ENCODE data around the gene FGFR2.

FGFR2 gene

DNA sequence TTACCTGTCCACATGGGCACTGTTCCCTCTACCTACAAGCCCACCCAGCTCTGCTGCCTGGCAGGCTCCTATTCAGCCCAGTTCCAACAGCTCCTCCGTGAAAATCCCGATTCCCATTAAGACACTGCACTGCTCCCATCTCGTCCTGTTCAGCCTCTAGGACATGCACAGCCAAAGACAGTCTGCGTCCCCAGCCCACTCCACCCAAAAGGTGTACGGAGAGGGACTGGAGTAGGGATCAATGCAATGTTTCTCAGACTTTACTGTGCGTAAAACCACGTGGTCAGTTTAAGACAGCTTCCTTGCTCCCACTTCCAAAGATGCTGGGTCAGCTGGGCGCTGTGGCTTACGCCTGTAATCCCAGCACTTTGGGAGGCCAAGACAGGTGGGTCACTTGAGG lies 19.9 kb downstream of the FGFR2 start:
- H3K27ac ChIP-seq: no peak overlapping the region
- no peak for DNase-seq (ENCODE audit: low spot score)
- TF ChIP-seq, protein P1, sequence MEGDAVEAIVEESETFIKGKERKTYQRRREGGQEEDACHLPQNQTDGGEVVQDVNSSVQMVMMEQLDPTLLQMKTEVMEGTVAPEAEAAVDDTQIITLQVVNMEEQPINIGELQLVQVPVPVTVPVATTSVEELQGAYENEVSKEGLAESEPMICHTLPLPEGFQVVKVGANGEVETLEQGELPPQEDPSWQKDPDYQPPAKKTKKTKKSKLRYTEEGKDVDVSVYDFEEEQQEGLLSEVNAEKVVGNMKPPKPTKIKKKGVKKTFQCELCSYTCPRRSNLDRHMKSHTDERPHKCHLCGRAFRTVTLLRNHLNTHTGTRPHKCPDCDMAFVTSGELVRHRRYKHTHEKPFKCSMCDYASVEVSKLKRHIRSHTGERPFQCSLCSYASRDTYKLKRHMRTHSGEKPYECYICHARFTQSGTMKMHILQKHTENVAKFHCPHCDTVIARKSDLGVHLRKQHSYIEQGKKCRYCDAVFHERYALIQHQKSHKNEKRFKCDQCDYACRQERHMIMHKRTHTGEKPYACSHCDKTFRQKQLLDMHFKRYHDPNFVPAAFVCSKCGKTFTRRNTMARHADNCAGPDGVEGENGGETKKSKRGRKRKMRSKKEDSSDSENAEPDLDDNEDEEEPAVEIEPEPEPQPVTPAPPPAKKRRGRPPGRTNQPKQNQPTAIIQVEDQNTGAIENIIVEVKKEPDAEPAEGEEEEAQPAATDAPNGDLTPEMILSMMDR (IDR thresholded peaks at IDR 0.05): no peak
- H3K4me3 ChIP-seq: no peak overlapping the region

DNA sequence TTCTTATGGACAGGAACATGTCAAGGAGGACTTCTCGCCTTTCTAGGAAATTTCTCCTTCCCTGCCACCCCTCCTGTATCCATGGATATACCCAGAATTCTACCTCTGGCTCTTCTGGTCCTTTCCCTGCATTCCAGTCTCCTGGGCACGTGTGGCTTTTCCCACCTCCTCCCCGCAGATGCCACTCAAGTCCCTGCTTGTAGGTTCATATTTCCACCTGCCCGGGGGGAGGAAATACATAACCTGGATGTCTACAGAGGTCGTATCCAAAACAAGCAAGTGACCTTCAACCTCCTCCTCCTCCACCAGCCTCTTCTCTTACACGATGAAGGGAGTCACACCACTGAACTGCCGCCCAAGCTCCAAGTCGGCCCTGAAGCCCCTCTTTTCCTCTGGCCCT lies 20.7 kb downstream of the FGFR2 start:
- H3K4me3 ChIP-seq: no peak overlapping the region
- TF ChIP-seq, protein P1 (IDR thresholded peaks at IDR 0.05): no peak
- DNase-seq (ENCODE audit: low spot score): no peak
- no peak overlapping the region for H3K27ac ChIP-seq

DNA sequence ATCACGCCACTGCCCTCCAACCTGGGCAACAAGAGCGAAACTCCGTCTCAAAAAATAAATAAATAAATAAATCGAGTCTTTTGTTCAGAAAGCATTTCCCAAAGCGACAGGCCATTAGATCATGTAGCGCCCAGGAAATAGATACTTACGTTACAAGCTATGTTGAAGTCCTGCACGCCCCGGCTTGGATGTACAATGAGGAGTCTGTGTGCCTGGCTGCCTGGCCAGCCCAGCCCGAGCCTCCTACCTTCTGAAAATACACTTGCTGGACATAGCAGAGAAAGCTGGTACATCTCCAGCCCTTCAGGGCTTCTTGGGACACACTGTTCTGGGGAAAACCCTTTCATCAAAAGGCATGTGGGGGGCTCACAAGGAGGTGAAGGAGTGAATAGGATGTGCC lies 22.1 kb downstream of the FGFR2 start:
- TF ChIP-seq, protein P1 (IDR thresholded peaks at IDR 0.05): no peak
- no peak for DNase-seq (ENCODE audit: low spot score)
- H3K27ac ChIP-seq: no peak overlapping the region
- no peak overlapping the region for H3K4me3 ChIP-seq

DNA sequence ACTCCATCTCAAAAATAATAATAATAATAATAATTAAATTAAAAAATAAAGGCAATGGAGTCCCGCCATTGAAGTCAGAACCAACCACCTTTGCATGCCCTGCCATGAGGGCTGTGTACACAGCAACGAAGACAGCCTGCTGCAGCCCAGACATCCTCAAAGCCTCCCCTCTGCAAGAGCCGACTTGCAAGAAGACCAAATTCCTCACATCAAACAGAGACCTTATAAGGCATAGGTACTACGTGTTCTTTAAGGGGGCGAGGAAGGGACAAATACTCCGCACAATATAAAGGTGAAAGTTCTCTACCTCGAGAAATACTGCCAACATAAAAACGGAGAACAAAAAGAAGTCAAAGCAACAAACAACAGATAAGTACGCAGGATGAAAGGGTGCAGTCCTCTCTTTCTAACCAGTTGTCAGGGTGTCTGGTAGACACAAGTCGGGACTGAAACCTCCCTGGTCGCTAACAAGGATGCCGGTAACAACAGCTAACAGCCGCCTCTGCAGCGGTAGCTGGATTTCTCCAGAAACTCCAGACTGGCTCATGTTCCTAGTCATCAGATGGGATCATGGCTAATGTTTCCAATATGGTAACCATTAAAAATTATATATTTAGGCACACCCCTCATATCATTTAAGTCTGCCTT lies 23.6 kb downstream of the FGFR2 start:
- DNase-seq (ENCODE audit: low spot score): no peak
- TF ChIP-seq, protein P1 (IDR thresholded peaks at IDR 0.05): no peak

DNA sequence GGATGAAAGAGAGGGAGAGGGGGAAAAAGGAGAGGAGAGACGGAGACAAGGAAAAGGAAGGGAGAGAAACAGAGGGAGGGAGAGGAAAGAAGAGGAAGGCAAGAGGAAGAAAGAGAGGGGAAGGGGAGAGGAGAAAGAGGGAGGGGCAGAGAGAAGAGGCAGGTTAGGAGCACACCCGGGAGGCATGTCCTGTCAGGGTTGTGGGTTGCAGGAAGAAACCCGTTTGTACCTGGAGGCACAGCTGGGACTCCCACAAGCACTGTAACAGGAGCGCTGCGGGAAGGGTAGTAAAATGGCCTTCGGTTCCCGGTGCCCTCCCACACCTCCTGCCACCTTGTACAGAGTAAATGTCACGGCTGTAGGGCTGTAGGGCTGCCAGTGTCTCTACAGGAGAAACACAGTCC lies 24.7 kb downstream of the FGFR2 start:
- DNase-seq (ENCODE audit: low spot score): no peak
- Histone ChIP-seq H3K27ac (no peak overlapping the region), H3K4me3 (no peak overlapping the region)
- TF ChIP-seq, protein P1 (IDR thresholded peaks at IDR 0.05): no peak

More for the DNA sequence above, 23.6 kb downstream of the FGFR2 start:
- Histone ChIP-seq H3K4me3 (no peak overlapping the region), H3K27ac (no peak overlapping the region)

DNA sequence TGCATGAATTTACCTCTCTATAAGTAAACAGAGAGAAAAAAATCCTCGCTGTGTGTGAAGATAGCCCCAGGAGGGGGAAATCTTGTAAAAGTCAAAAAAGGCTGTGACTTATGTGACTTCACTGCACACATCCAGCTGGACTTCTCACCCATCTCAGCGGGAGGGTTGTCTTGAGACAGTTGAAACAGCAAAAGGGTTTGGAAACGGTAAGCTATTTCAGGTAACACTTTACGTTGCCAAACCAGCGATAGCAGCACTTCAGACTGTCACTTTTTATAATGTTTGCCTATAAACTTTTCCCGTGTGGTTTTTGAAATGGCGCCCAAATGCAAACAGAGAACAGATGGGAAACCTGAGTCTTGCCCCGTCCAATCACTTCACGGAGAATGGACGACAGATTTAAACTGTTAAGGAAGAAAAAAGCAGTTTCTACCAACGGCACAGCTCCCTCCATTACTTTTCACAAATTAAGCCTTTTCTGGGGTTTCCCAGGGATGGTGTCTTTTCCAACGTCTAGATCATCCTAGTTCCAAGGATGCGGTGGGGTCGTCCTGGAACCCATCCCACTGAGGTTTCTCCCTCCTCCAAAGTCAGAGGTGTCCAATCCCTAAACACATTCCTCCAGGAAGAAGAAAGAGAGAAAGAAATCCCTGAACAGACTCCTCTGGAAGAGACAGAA lies 25.2 kb downstream of the FGFR2 start:
- TF ChIP-seq, protein P1 (IDR thresholded peaks at IDR 0.05): no peak
- H3K27ac ChIP-seq: no peak overlapping the region
- no peak for DNase-seq (ENCODE audit: low spot score)

DNA sequence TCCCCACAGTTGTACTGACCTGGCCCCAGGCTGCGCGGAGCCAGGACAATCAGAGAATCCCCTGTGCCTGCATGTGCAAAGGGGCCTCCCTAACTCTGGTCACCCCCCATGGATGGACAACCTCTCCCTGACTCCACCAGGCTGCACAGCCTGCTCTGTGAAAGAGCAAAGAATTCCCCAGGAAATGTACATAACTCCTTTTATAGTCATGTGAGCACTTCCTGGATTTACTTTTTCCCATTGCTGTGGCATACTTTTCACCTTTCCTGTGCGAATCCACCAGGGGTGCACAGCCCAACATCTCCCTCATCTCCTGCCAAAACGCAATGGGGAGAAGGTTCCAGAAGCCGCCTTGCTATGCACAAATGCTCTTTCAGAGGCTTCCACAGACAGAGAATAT lies 27.9 kb downstream of the FGFR2 start:
- no peak for DNase-seq (ENCODE audit: low spot score)
- Histone ChIP-seq H3K27ac (no peak overlapping the region), H3K4me3 (no peak overlapping the region)
- TF ChIP-seq, protein P1 (IDR thresholded peaks at IDR 0.05): no peak

More for the DNA sequence above, 25.2 kb downstream of the FGFR2 start:
- no peak overlapping the region for H3K4me3 ChIP-seq
